Stimulated activated CD8-positive, alpha-beta memory T cell treated with anti-CD3 and anti-CD28 coated beads, Interleukin-15, amount 100 ng/mL, for 4 hours (primary cell): ENCODE measurements around the gene UBE2J2.

Source experiments
- DNase-seq, 2 donors: peaks; one replicate each; pipeline ENCODE4 v3.0.0-alpha.2; 2020; ENCODE audit warnings: low read depth in 2 of 2

The UBE2J2 gene

DNA sequence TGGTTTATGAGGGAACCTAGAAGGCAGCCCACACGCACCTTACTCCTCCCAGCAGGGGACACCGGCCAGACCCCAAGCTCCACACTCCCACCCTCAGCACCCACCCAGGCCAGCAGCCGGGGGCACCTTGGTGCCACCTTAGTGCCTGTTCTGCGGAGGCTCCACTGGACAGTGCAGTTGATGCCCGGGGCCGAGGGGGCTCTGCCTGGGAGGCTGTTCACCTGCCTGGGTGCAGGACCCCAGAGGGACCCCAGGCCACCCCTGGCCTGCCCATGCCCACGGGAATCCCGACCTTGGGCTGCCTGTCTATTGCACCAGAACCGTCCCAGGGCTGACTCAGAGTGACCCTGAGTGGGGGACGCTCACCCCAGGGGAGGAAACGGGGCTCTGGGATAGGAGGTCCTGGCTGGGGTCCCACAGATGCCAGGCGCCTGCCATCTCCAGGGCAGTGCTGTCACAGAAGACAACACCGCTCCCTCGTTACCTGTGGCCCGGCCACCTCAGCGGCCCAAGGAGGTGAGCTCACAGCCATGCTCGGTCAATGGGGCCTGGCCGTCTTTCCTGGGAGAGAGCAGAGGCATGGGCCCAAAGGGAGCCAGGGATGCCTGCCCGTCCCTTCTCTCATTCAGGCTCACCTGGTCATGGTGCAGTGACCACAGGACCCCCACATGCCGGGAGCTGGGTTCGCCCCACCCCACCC, 7.3 kb upstream of the UBE2J2 start:
- no peak for DNase-seq

DNA sequence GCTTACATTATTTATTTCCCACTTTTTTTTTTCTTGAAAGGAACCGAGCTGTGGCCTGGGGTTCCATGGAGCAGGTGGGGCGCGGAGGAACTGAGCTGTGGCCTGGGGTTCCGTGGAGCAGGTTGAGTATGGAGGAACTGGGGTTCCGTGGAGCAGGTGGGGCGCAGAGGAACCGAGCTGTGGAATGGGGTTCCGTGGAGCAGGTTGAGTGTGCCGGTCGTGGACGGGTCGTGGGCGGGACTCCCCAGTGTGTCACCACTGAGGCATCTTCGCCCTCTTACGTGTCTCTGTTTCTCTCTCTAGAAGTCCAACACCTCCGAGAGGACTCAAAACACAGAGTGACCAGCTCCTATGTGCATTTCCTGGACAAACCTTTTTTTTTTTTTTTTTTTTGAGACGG, 5.4 kb upstream of the UBE2J2 start:
- DNase-seq = no peak

DNA sequence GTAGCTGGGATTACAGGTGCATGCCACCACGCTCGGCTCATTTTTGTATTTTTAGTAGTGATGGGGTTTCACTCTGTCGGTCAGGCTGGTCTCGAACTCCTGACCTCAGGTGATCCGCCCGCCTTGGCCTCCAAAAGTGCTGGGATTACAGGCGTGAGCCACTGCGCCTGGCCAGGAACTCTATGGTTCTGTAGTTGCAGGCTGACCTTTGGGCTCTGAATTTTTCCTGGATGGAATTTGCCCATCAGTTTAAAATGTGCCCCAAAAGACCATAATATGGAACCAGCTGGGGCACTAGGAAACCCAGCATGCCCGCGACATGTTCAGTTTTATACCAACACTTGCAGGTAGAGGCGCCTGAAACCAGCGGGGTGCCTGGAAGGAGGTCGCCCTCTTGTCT, 5.0 kb upstream of the UBE2J2 start:
- DNase-seq = no peak

DNA sequence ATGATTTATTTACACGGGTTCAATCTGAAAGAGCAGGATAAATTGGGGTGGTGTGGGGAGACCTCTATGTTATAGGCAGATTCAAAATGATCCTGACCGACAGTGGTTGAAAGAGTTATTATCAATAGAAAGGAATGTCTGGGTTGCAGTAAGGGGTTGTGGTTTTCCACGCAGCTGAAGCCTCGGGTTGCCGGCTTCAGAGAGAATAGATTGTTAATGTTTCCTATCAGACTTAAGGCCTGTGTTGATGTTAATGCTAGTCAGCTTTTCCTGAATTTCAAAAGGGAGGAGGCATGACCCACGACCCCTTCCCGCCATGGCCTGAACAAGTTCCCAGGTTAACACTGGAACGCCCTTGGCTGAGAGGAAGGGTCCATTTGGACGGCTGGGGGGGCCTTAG, 2.2 kb upstream of the UBE2J2 start:
- DNase-seq = no peak

DNA sequence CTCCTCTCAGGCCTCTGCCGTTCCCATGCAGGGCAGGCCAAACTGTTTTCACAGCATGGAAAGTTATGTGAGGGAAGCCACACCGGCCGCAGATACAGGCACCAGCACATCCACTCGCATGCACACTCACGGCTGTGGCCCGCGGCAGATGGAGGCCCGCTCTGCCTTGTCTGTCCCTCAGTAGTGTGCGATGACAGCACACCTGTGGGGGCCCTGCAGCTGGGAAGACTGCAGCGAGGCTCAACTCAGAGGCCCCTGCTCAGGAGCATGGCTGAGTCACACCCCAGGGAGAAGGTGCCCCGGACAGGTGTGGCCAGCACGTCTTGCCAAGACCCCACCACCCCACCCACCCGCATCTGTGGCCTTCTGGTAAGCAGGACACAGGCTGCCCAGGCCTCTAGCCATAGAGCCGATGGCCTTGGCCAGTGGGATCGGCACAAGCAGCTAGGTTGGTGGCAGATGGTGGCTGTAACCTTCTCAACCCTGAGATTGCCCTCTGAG, 1.3 kb upstream of the UBE2J2 start:
- no peak for DNase-seq

DNA sequence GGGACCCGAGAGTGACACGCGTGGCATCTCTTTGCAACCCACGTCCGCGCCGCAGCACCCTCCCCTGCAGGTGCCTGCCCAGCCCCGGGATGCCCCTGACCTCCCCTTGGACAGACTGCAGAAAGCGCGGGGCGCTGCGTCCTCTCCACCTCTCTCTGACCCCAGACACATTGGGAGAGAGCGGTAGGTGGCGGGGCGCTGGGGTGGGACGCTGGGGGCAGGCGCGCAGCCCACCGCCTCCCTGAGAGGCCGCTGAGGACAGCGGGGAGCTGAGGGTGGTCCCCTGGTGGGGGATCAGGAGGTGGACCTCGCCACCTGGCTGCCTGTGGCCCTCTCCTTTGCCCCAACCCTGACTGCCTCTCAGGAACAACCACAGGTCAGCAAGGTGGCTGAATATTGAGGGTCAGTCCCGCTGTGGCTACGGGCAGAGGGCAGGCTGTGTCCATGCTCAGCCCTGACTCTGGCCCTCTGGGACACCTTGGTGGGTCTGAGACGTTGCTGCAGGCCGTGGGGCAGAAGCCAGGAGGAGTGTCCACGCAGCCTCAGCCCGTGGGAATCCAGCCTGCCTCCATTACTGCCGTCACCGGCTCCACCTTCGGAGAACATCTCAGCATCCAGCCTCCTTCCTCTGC, 761 bp upstream of the UBE2J2 start:
- no peak for DNase-seq

DNA sequence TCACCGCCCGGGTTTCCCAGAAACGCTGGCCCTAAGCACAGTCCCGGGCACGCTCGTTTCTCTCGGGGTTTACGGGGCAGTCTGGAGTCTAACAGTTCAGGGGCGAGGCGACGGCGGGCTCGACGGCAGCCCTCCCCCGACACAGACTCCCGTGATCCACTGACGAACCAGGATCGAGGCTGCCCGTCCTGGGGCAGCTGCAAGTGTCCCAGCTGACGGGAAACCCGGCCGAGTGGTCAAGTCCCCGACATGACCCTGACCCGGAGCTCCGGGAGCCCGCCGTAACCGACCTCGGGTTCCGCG, 494 bp downstream of the UBE2J2 start:
- DNase-seq = no peak

DNA sequence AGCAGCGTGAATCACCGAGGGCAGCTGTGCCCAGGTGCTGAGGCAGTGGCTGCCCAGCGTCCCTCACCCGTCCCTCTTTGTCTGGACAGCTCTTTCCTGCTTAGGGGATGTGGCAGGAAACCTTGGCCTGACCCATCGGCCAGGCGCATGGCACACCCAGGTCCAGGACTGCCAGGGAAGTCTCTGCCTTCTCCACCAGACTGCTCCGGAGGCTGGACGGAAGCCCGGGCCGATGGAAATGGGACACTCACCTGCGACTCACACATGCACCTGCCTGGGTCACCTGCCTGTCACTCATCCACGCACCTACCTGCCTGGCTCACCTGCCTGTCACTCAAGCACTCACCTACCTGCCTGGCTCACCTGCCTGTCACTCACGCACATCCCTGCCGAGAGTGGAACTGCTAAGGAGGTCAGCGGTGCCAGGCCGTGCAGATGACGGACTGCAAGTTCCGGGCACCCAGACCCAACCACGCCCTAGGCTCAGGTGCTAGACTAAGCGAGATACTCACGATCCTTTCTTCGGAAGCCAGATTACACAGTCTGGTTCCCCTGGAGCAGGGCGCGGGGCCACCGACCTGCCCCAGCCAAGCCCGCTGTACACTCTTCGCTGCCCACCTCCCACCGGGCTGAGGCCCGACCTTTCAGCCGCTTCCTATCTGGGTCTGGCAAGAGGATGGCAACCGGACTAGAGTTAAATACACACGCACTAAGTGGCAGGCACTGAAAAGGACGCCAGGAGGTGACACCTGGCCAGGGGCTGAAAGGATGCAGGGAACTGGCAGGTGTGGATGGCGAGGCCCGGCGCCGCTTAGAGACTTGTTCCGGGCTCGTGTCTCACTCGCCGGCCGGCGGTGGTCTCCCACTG, 1.1 kb downstream of the UBE2J2 start:
- DNase-seq = no peak

DNA sequence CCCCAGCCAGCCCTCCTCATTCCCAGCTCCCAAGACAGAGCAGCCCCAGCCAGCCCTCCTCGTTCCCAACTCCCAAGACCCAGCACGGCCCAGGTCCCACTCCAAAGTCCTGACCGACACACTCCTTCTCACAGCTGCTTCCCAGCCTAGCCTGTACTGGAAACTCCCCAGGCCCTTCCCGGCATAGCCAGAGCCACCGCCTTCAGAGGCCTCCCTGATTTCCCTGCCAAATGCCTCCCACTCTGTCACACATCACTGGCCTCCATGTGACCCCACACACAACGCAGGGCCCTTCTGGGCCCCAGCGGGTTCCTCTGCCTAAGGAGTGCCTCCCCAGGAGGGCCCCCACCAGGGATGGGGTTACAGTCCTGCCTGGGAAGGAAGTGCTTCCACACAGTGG, 2.8 kb downstream of the UBE2J2 start:
- no peak for DNase-seq

DNA sequence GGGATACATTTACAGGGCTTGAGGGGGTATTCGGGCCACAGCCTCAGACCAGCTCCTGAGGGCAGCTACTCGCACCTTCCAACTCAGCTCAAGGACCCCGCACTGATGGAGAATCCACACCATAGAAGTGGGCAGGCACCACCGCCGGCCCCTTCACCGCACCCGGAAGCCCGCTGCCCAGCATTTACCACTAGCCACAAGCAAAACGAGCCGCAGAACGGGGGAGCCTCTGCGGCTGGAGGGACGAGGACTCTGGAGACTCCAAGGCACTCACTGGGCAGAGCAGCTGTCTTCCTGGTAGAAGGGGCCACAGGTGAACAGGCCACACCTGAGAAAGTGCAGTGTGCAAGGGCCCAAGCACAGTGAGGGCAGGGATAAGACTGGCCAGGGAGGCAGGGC, 5.4 kb downstream of the UBE2J2 start:
- no peak for DNase-seq

DNA sequence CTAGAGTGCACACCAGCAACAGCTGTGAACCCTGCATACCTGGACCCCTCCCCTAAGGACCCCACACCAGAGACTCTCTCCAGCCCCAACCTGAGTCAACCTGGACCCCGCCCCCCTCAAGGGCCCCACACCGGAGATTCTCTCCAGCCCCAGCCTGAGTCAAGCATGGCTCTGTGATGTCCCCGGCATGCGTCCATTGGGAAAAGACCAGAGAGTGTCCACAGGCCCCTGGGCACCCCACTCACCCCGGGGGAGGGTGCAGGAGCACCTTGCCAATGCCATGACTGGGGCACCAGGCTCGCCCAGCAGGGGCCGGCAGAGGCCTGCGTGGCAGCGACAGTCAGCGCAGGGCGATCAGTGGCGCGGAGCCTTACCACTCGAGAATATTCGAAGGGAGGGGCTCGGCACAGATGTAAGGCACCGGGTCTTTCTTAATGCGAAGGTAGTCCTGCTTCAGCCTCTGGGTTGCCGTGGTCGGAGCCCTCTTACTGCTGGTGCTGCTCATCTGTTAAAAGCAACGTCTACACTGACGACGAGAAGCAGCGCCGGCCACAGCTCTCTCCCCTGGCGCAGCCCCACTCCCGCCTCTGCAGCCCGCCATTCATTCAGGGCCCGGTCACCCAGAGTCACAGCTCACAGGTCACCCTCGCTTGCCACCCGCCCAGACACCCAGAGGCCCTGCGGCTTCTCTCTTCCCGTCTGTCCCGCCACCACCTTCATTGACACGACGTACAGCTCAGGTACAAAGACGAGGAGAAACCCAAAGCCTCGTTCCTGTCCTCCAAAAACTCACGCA, 6.0 kb downstream of the UBE2J2 start:
- DNase-seq = no peak

DNA sequence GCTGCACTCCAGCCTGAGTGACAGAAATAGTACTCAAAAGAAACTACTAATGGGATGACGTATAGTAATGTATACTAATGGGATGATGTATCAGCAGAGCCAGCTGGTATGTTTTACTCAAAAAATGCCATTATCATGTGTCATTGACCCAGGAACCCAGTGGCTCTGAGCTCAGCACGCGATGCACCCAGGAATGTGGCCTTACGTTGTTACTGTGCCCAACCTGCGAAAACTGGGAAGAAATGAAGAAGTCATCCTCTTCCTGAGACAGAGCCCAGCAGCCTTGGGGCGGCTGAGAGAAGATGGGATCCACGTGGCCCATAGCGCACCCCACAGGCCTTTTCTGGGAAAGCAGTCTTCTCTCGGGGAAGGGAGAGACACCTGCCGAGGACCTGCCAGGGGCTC, 8.8 kb downstream of the UBE2J2 start:
- DNase-seq = no peak

DNA sequence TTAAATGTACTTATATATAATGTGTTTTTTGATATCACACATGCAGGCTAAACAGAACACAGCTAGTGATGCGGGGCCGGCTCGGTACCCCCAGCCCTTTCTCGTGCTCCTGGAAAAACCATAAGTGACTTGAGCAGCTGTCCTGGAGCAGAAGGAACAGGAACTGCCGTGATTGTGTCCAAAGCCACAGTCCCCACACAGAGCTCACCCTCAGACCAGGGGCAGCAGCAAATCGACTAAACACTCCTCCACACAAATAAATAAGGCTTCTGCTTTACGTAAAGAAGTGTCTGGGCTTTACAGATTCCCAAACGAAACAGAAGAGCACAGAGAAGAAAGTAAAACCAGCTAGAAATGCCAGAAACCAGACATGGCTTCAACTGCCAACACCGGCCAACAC, 9.6 kb downstream of the UBE2J2 start:
- no peak for DNase-seq

DNA sequence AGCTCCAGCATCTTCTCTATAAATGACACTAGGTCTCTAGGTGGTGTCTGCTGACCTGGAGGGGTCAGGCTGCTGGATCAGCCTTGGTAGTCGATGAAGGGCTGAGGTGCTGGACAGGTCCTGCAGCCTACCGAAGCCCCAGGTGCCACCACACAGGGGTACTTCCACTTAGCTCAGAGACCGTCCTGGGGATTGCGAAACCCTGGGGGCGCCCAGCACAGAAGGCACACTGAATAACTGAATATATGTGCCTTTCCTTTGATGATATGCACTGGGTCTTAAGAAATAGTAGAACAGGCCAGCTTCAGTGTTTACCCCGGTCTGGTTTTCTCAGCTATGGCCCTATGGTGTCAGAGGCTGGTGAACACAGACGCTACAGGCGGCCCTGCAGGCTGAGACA, 10.9 kb downstream of the UBE2J2 start:
- no peak for DNase-seq

DNA sequence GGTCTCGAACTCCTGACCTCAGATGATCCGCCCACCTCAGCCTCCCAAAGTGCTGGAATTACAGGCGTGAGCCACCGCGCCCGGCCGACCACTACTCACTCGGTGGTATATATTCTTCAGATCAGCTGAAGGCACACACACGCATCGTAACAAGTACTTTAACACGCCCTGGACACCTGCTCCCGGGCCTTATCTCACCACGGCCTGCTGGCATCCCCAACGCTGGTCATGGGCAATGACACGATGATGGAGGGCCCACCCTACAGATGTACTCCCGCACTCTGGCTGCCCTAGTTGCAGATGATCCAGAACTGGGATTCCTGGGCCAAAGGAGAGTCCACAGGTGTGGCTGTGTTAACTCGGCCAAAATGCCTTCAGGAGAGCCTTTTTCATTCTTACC, 11.6 kb downstream of the UBE2J2 start:
- no peak for DNase-seq

DNA sequence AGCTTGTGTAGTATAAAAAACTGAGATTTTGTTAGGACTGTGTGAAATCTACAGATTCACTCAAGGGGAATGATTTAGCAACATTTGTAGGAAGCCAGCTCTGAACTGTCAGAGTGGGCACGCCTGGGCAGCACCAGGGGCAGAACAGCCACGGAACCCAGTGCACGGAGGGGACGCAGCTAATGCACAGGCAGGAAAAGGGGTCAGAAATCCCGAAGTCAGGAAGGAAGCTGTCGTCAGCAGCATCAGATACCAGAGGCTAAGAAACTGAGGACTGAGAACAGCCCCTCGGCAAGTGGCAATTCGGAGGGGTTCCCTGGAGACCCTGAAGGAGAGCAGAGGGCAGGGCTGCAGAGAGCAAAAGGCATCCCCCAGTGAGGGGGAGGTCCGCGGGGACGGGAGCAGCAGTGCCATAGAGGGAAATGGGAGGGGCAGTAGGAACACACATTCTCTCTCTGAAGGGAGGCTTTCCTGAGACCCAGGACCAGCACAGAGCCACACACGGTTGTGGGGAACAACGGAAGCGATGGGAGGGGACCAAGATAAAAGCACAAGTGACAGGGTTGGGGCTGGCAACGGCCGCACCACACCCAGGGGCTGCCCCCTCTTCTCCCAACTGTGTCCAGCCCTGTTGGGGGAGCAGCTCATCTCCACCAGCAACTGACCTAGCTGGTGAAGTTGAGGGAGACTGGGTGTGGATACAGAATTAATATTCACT, 12.7 kb downstream of the UBE2J2 start:
- no peak for DNase-seq

DNA sequence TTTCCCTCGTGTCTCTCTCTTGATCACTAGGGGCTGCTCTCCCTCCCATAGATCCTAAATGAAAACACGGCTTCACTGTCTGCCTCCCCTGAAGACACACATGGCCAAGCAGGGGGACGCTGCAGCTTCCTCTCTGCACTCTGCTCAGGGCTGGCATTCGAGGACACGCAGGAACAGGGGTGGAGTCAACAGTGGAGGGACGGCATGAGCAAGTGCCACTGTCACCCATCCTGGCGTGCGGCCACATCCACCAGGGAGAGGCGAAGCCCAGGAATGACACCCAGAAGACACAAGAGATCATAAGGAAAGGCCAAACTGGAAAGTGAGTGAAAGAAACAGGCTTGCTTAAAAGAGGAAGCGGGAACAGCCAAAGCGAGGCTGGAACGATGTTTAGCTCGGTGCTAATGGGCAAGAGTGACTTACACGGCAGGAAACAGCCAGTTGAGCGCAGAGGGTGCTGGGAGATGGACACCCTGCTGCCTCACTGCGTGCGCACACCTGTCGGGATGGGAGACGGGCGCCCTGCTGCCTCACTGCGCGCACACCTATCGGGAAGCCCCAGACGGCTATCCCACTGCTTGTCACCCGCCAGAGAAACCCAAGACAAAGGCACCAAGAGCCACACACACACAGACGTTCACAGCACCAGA, 13.6 kb downstream of the UBE2J2 start:
- DNase-seq = no peak

DNA sequence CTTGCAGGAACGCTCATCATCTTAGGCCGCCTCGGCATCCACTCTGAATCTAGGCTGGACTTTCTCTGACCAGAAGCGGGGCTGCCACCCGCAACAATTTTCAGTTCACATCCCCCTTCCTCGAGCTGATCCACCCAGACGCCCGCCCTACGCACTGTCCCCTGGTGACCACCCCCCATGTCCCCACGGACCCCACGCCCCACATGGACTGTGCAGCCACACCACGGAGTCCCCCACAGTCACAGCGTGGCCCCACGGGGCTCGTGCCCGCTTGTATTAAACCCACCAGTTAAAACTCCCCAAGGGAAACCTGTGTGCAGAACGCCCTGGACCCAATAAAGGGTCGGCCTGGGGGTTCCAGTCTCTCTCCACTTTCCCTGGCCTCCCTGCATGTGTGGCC, 14.1 kb downstream of the UBE2J2 start:
- DNase-seq = no peak

DNA sequence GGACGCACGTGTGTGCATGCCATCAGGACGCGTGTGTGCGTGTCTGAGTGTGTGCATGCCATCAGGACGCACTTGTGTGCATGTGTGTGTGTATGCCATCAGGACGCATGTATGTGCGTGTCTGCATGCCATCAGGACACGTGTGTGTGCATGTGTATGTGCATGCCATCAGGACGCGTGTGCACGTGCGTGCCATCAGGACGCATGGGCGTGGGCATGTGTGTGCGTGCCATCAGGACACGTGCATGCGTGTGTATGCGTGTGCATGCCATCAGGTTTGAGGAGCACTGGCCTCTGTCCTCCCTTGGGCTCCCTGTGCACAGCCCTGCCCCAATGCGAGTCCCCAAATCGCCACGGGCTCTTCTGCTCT, 14.6 kb downstream of the UBE2J2 start:
- DNase-seq = no peak

DNA sequence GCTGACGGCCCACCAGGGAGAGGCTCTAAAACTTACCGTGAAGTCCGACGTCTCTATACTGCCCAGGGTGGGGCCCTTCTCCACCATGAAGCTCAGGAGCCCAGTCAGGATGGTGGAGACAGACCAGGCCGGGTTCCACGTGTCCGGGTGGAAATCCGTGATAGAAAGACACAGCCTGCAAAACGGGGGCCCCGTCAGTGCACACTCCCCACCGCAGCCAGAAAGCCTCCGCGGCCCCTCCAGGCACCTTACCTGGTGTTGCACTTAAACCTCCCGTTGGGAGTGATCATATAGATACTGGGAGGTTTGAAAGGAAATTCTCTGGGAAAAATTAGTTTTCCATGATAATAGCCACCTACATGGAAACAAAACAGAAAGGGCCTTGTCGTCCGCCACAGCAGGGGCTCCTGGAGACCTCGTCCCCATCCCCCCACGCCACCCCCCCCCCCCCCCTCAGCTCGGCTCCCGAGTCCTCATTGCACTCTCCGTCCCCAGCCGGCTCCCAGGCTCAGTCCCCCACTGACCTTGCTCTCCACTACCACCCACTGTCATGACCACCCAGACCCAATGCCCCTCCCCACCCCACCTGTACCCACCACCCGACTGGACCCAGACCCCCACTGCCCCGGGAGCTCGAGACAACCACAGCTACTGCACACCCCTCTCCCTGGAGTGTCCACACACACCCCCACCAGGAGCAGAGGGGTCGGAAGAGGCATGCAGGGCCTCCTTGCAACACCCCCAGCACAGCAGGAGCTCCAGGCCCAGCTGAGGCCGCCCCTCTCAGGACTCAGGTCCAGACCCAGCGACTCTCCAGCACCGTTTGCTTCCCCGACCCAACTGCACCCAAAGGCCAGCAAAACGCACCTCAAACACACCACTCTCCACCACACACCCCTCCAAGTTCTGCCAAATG, 16.4 kb downstream of the UBE2J2 start:
- no peak for DNase-seq
